ENCODE results near the gene REXO1. TPM values are rescaled to one million over a fixed set of nuclear protein-coding genes. Genes with fewer than 3 reads are reported as not detected.
"Not testable (repeated sequence)": the region's sequence is repeated elsewhere in the genome, so short reads cannot be mapped to it uniquely, and the experiment has no call there.

The REXO1 gene
- polyA plus RNA-seq (2013, experiment 1 of 2) = 28.3 TPM
- 27.2 TPM for polyA plus RNA-seq (2013, experiment 2 of 2)

- H2BK120ac ChIP-seq (ENCODE audit: low read depth, low read length) = no peak within 1 kb of the TSS
- H3K23ac ChIP-seq (ENCODE audit: low read length) = no peak within 1 kb of the TSS
- H3K79me2 ChIP-seq (ENCODE audit: control insufficient read depth, insufficient read depth, low read length) = peaks cover 45% of the 10 kb centered on the region
- DNase-seq = peak; percentile 97
- H3K79me1 ChIP-seq (ENCODE audit: low read length) = peaks cover 25% of the 10 kb centered on the region
- H3K27me3 ChIP-seq (ENCODE audit: insufficient read depth, low read length, poor library complexity) = no peaks in the 10 kb centered on the region
- H3K4ac ChIP-seq (ENCODE audit: low read depth, low read length) = peak within 1 kb of the TSS; percentile 91
- peak within 1 kb of the TSS; percentile 54 for H3K4me2 ChIP-seq (ENCODE audit: low read length)
- peak within 1 kb of the TSS; percentile 88 for H3K18ac ChIP-seq (ENCODE audit: low read length)
- H3K56ac ChIP-seq (ENCODE audit: low read length) = peak within 1 kb of the TSS; percentile 98
- H3K4me3 ChIP-seq (ENCODE audit: low read length) = peak within 1 kb of the TSS; percentile 97
- H3K36me3 ChIP-seq (ENCODE audit: control insufficient read depth, insufficient read depth, low read length) = no peaks in the 10 kb centered on the region
- WGBS (ENCODE audit: extremely low coverage, insufficient coverage, low lambda C conversion rate) = no CpG with 5 or more reads among the region's 60 CpGs
- H2BK15ac ChIP-seq (replicated peaks; ENCODE audit: low read depth) = no peak within 1 kb of the TSS
- H3K9ac ChIP-seq (ENCODE audit: low read length) = peak within 1 kb of the TSS; percentile 93
- H3K4me1 ChIP-seq (ENCODE audit: control insufficient read depth, low read depth, low read length) = peaks cover 4% of the 10 kb centered on the region
- no peak within 1 kb of the TSS for H2AK5ac ChIP-seq (ENCODE audit: low read length)
- peak within 1 kb of the TSS; percentile 97 for H2BK5ac ChIP-seq (ENCODE audit: low read length)
- H3K27ac ChIP-seq (ENCODE audit: low read depth, low read length) = peak within 1 kb of the TSS; percentile 98
- no peak within 1 kb of the TSS for H4K8ac ChIP-seq (ENCODE audit: low read depth, low read length)
- no peak within 1 kb of the TSS for H4K5ac ChIP-seq (ENCODE audit: low read length)
Observed at GRCh38 chr19:1848399-1849131, at the start of gene REXO1. TSS of gene REXO1 (minus strand) at chr19:1848483. CDS start at chr19:1848358, 125 bp downstream.

- Histone ChIP-seq H2BK5ac (ENCODE audit: low read length) (no peak overlapping the region), H2BK15ac (replicated peaks; ENCODE audit: low read depth) (no peak overlapping the region), H2AK5ac (ENCODE audit: low read length) (no peak overlapping the region), H3K4me2 (ENCODE audit: low read length) (no peak overlapping the region), H2BK120ac (ENCODE audit: low read depth, low read length) (no peak overlapping the region), H3K79me2 (ENCODE audit: control insufficient read depth, insufficient read depth, low read length) (no peaks in the 10 kb centered on the region), H3K27me3 (ENCODE audit: insufficient read depth, low read length, poor library complexity) (no peaks in the 10 kb centered on the region), H3K36me3 (ENCODE audit: control insufficient read depth, insufficient read depth, low read length) (no peaks in the 10 kb centered on the region), H3K27ac (ENCODE audit: low read depth, low read length) (no peak overlapping the region), H4K5ac (ENCODE audit: low read length) (no peak overlapping the region), H3K56ac (ENCODE audit: low read length) (no peak overlapping the region), H4K8ac (ENCODE audit: low read depth, low read length) (no peak overlapping the region), H3K79me1 (ENCODE audit: low read length) (no peaks in the 10 kb centered on the region), H3K4ac (ENCODE audit: low read depth, low read length) (no peak overlapping the region), H3K23ac (ENCODE audit: low read length) (no peak overlapping the region), H3K4me1 (ENCODE audit: control insufficient read depth, low read depth, low read length) (no peaks in the 10 kb centered on the region), H3K18ac (ENCODE audit: low read length) (no peak overlapping the region), H3K9ac (ENCODE audit: low read length) (no peak overlapping the region), H3K4me3 (ENCODE audit: low read length) (no peak overlapping the region)
- no CpG with 5 or more reads among the region's 13 CpGs for WGBS (ENCODE audit: extremely low coverage, insufficient coverage, low lambda C conversion rate)
- no peak for DNase-seq
Observed at GRCh38 chr19:1896508-1896907, 48.2 kb upstream of the REXO1 start.

- DNase-seq = peak; percentile 60
- Histone ChIP-seq H2BK5ac (ENCODE audit: low read length) (no peak overlapping the region), H4K8ac (ENCODE audit: low read depth, low read length) (no peak overlapping the region), H3K56ac (ENCODE audit: low read length) (no peak overlapping the region), H3K23ac (ENCODE audit: low read length) (no peak overlapping the region), H3K9ac (ENCODE audit: low read length) (no peak overlapping the region), H3K79me2 (ENCODE audit: control insufficient read depth, insufficient read depth, low read length) (no peaks in the 10 kb centered on the region), H3K36me3 (ENCODE audit: control insufficient read depth, insufficient read depth, low read length) (no peaks in the 10 kb centered on the region), H3K4me3 (ENCODE audit: low read length) (no peak overlapping the region), H4K5ac (ENCODE audit: low read length) (no peak overlapping the region), H3K79me1 (ENCODE audit: low read length) (no peaks in the 10 kb centered on the region), H2AK5ac (ENCODE audit: low read length) (no peak overlapping the region), H3K4me2 (ENCODE audit: low read length) (no peak overlapping the region), H3K18ac (ENCODE audit: low read length) (no peak overlapping the region), H3K4ac (ENCODE audit: low read depth, low read length) (no peak overlapping the region), H3K27ac (ENCODE audit: low read depth, low read length) (no peak overlapping the region), H2BK15ac (replicated peaks; ENCODE audit: low read depth) (no peak overlapping the region), H3K27me3 (ENCODE audit: insufficient read depth, low read length, poor library complexity) (no peaks in the 10 kb centered on the region), H2BK120ac (ENCODE audit: low read depth, low read length) (no peak overlapping the region), H3K4me1 (ENCODE audit: control insufficient read depth, low read depth, low read length) (no peaks in the 10 kb centered on the region)
- WGBS (ENCODE audit: extremely low coverage, insufficient coverage, low lambda C conversion rate) = no CpG with 5 or more reads among the region's 17 CpGs
Observed at GRCh38 chr19:1893791-1894190, 45.5 kb upstream of the REXO1 start.

GRCh38 chr19:1889907-1890306, 41.6 kb upstream of the REXO1 start:
- H3K4me1 ChIP-seq (ENCODE audit: control insufficient read depth, low read depth, low read length) = no peaks in the 10 kb centered on the region
- H3K27me3 ChIP-seq (ENCODE audit: insufficient read depth, low read length, poor library complexity) = no peaks in the 10 kb centered on the region
- no peak overlapping the region for H3K9ac ChIP-seq (ENCODE audit: low read length)
- no peak overlapping the region for H3K18ac ChIP-seq (ENCODE audit: low read length)
- H2BK120ac ChIP-seq (ENCODE audit: low read depth, low read length) = no peak overlapping the region
- no peak overlapping the region for H3K4me3 ChIP-seq (ENCODE audit: low read length)
- no CpG with 5 or more reads among the region's 1 CpG for WGBS (ENCODE audit: extremely low coverage, insufficient coverage, low lambda C conversion rate)
- no peak overlapping the region for H2BK5ac ChIP-seq (ENCODE audit: low read length)
- H3K4me2 ChIP-seq (ENCODE audit: low read length) = no peak overlapping the region
- no peak overlapping the region for H4K5ac ChIP-seq (ENCODE audit: low read length)
- no peaks in the 10 kb centered on the region for H3K36me3 ChIP-seq (ENCODE audit: control insufficient read depth, insufficient read depth, low read length)
- H3K23ac ChIP-seq (ENCODE audit: low read length) = no peak overlapping the region
- peaks cover under 1% of the 10 kb centered on the region for H3K79me1 ChIP-seq (ENCODE audit: low read length)
- DNase-seq = no peak
- H3K4ac ChIP-seq (ENCODE audit: low read depth, low read length) = no peak overlapping the region
- peaks cover 1% of the 10 kb centered on the region for H3K79me2 ChIP-seq (ENCODE audit: control insufficient read depth, insufficient read depth, low read length)
- no peak overlapping the region for H3K27ac ChIP-seq (ENCODE audit: low read depth, low read length)
- no peak overlapping the region for H4K8ac ChIP-seq (ENCODE audit: low read depth, low read length)
- H2BK15ac ChIP-seq (replicated peaks; ENCODE audit: low read depth) = no peak overlapping the region
- no peak overlapping the region for H2AK5ac ChIP-seq (ENCODE audit: low read length)
- no peak overlapping the region for H3K56ac ChIP-seq (ENCODE audit: low read length)

- H2BK120ac ChIP-seq (ENCODE audit: low read depth, low read length) = no peak overlapping the region
- H3K4me2 ChIP-seq (ENCODE audit: low read length) = no peak overlapping the region
- peaks cover 17% of the 10 kb centered on the region for H3K79me2 ChIP-seq (ENCODE audit: control insufficient read depth, insufficient read depth, low read length)
- H4K8ac ChIP-seq (ENCODE audit: low read depth, low read length) = no peak overlapping the region
- no peak overlapping the region for H3K4me3 ChIP-seq (ENCODE audit: low read length)
- no peak overlapping the region for H3K23ac ChIP-seq (ENCODE audit: low read length)
- H3K27ac ChIP-seq (ENCODE audit: low read depth, low read length) = no peak overlapping the region
- no peak overlapping the region for H2BK5ac ChIP-seq (ENCODE audit: low read length)
- H3K18ac ChIP-seq (ENCODE audit: low read length) = no peak overlapping the region
- peak overlapping the region; percentile 37 for H3K56ac ChIP-seq (ENCODE audit: low read length)
- no peak overlapping the region for H3K4ac ChIP-seq (ENCODE audit: low read depth, low read length)
- no peak overlapping the region for H2BK15ac ChIP-seq (replicated peaks; ENCODE audit: low read depth)
- no CpG with 5 or more reads among the region's 5 CpGs for WGBS (ENCODE audit: extremely low coverage, insufficient coverage, low lambda C conversion rate)
- peaks cover 7% of the 10 kb centered on the region for H3K4me1 ChIP-seq (ENCODE audit: control insufficient read depth, low read depth, low read length)
- no peak overlapping the region for H4K5ac ChIP-seq (ENCODE audit: low read length)
- H3K79me1 ChIP-seq (ENCODE audit: low read length) = peaks cover 13% of the 10 kb centered on the region
- no peak overlapping the region for H2AK5ac ChIP-seq (ENCODE audit: low read length)
- no peak for DNase-seq
- no peak overlapping the region for H3K9ac ChIP-seq (ENCODE audit: low read length)
- no peaks in the 10 kb centered on the region for H3K36me3 ChIP-seq (ENCODE audit: control insufficient read depth, insufficient read depth, low read length)
- no peaks in the 10 kb centered on the region for H3K27me3 ChIP-seq (ENCODE audit: insufficient read depth, low read length, poor library complexity)
Observed at GRCh38 chr19:1888385-1888784, 40.1 kb upstream of the REXO1 start.

GRCh38 chr19:1886360-1886759, 38.1 kb upstream of the REXO1 start:
- not testable (repeated sequence) for H3K4me2 ChIP-seq (ENCODE audit: low read length); H2BK120ac ChIP-seq (ENCODE audit: low read depth, low read length); H3K23ac ChIP-seq (ENCODE audit: low read length); H2AK5ac ChIP-seq (ENCODE audit: low read length); H3K9ac ChIP-seq (ENCODE audit: low read length); H2BK15ac ChIP-seq (replicated peaks; ENCODE audit: low read depth); H3K4me3 ChIP-seq (ENCODE audit: low read length); H3K18ac ChIP-seq (ENCODE audit: low read length); H3K4me1 ChIP-seq (ENCODE audit: control insufficient read depth, low read depth, low read length); H3K36me3 ChIP-seq (ENCODE audit: control insufficient read depth, insufficient read depth, low read length); H3K4ac ChIP-seq (ENCODE audit: low read depth, low read length); H3K27me3 ChIP-seq (ENCODE audit: insufficient read depth, low read length, poor library complexity); H4K5ac ChIP-seq (ENCODE audit: low read length); DNase-seq; H3K27ac ChIP-seq (ENCODE audit: low read depth, low read length); H4K8ac ChIP-seq (ENCODE audit: low read depth, low read length); H2BK5ac ChIP-seq (ENCODE audit: low read length); H3K56ac ChIP-seq (ENCODE audit: low read length)
- Histone ChIP-seq H3K79me2 (ENCODE audit: control insufficient read depth, insufficient read depth, low read length) (peaks cover 28% of the 10 kb centered on the region), H3K79me1 (ENCODE audit: low read length) (peaks cover 23% of the 10 kb centered on the region)
- WGBS (ENCODE audit: extremely low coverage, insufficient coverage, low lambda C conversion rate) = no CpG with 5 or more reads among the region's 15 CpGs

Measured in mesendoderm (in vitro differentiated cells).